GM23248 (cell line): ENCODE data around the gene TMEM74B.

ENCODE experiments used
- EZH2 ChIP-seq: fragments of 200-600 bp; sonication (generic); IDR thresholded peaks from 2 replicates; pipeline ENCODE4 v1.6.1; 2018; ENCODE audit warnings: antibody characterized with exemption, mild to moderate bottlenecking; ENCODE audit not compliant: insufficient read depth, poor library complexity, severe bottlenecking
- EZH2phosphoT487 ChIP-seq: fragments of 200-600 bp; sonication (generic); IDR thresholded peaks from 2 replicates; pipeline ENCODE4 v1.6.1; 2018; ENCODE audit warnings: antibody characterized with exemption, moderate library complexity, mild to moderate bottlenecking, low read depth; ENCODE audit not compliant: insufficient read depth

DNA sequence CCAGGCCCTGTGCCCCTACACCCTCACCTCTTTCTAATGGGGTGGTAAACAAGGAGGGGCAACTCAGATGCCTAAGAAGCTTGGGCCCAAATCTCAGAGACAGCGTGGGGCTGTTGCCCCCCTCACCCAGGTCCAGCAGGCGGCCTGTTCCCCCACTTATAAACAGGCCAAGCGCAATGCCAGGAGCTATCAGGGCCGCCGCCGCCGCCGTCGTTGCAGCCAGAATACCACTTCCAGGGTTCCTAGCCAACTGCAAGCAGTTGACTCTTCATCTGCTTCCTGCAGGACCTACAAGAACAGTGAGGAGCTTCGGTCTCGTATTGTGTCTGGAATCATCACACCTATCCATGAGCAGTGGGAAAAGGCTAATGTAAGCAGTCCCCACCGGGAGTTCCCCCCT lies 49.9 kb downstream of the TMEM74B start:
- TF ChIP-seq EZH2: no peak
- no peak for TF ChIP-seq EZH2phosphoT487
